HFF-Myc (cell line): ENCODE data around the gene PDXDC1.
"Not testable (repeated sequence)": the region's sequence is repeated elsewhere in the genome, so short reads cannot be mapped to it uniquely, and the experiment has no call there.

Experiments used
- DNase-seq: peaks from one replicate; pipeline ENCODE4 v3.0.0-alpha.2; 2011; ENCODE audit warnings: low read depth; ENCODE audit errors: extremely low read depth
- H3K4me3 ChIP-seq: replicated peaks from 2 replicates; pipeline ENCODE4 v1.5.1; 2011; ENCODE audit warnings: low read depth, mild to moderate bottlenecking, control low read depth, low read length
- CTCF ChIP-seq: IDR thresholded peaks from 2 replicates; pipeline ENCODE4 v1.5.1; 2012; ENCODE audit warnings: mild to moderate bottlenecking, low read depth, low read length, control low read depth; ENCODE audit errors: missing control alignments

The PDXDC1 gene

GRCh38 chr16:15037003-15037402, 62.2 kb downstream of the PDXDC1 start:
- H3K4me3 ChIP-seq = no peak overlapping the region
- DNase-seq = no peak
- no peak for TF ChIP-seq CTCF

GRCh38 chr16:15037745-15038144, 62.9 kb downstream of the PDXDC1 start:
- H3K4me3 ChIP-seq = no peak overlapping the region
- TF ChIP-seq CTCF = no peak
- no peak for DNase-seq

- no peak overlapping the region for H3K4me3 ChIP-seq
- no peak for DNase-seq
- no peak for TF ChIP-seq CTCF
Observed at GRCh38 chr16:15038689-15039088, 63.9 kb downstream of the PDXDC1 start.

- TF ChIP-seq CTCF = no peak
- no peak overlapping the region for H3K4me3 ChIP-seq
- DNase-seq = no peak
Observed at GRCh38 chr16:15041271-15042004, 66.6 kb downstream of the PDXDC1 start.

- H3K4me3 ChIP-seq = no peak overlapping the region
- no peak for TF ChIP-seq CTCF
- no peak for DNase-seq
Observed at GRCh38 chr16:15043344-15043743, 68.5 kb downstream of the PDXDC1 start.

- no peak for TF ChIP-seq CTCF
- DNase-seq = no peak
Observed at GRCh38 chr16:15044286-15044685, 69.5 kb downstream of the PDXDC1 start.

GRCh38 chr16:15045270-15045669, 70.4 kb downstream of the PDXDC1 start:
- not testable (repeated sequence) for DNase-seq

More at GRCh38 chr16:15044286-15044685, 69.5 kb downstream of the PDXDC1 start:
- no peak overlapping the region for H3K4me3 ChIP-seq

More at GRCh38 chr16:15045270-15045669, 70.4 kb downstream of the PDXDC1 start:
- not testable (repeated sequence) for H3K4me3 ChIP-seq
